HEK293 (cell line): ENCODE results near the gene DDX49.

Source experiments
- CTCF ChIA-PET: fragments of 350-600 bp; formaldehyde crosslinking; extraction: SDS; loops from one replicate; lab custom pipeline; 2021; ENCODE audit warnings: antibody characterized with exemption; lab: Yijun Ruan, JAX
- POLR2A ChIA-PET: fragments of 300-600 bp; formaldehyde crosslinking; extraction: SDS; loops from one replicate; lab custom pipeline; 2020; ENCODE audit warnings: antibody characterized with exemption, inconsistent platforms; lab: Yijun Ruan, JAX
- H3K27ac ChIP-seq: fragments of 200-500 bp; sonication (Bioruptor generic); 2 replicates; pipeline ENCODE4 v1.5.1; 2014; ENCODE audit warnings: low read depth, low read length, control low read depth, inconsistent platforms; ENCODE audit errors: extremely low read depth
- H3K36me3 ChIP-seq, 2 experiments: fragments of 200-500 bp in 1 of 2; sonication (Bioruptor generic) in 1 of 2; 1 replicate in 1 of 2; 2 replicates in 1 of 2; pipeline ENCODE4 v1.5.1; 2014 to 2017; ENCODE audit warnings: inconsistent platforms in 2 of 2, low read length in 2 of 2; ENCODE audit not compliant: control insufficient read depth in 2 of 2, insufficient read depth in 1 of 2
- H3K4me1 ChIP-seq: fragments of 200-500 bp; sonication (Bioruptor generic); 2 replicates; pipeline ENCODE4 v1.5.1; 2014; ENCODE audit warnings: mild to moderate bottlenecking, low read length, inconsistent platforms; ENCODE audit not compliant: control insufficient read depth, insufficient read depth
- H3K4me3 ChIP-seq: 2 replicates; pipeline ENCODE4 v1.5.1; 2011; ENCODE audit warnings: low read depth, mild to moderate bottlenecking, control low read depth, low read length, moderate library complexity
- H3K9me3 ChIP-seq: fragments of 200-500 bp; sonication (Bioruptor generic); 2 replicates; pipeline ENCODE4 v1.5.1; 2014; ENCODE audit warnings: low read depth, low read length, inconsistent platforms; ENCODE audit not compliant: control insufficient read depth, insufficient read depth
- EGR2 ChIP-seq: fragments of 450-650 bp; formaldehyde crosslinking; IDR thresholded peaks from 2 replicates; pipeline ENCODE4 v1.5.1; 2016; ENCODE audit warnings: low read depth, missing biosample characterization, missing genetic modification characterization
- GLIS2 ChIP-seq: fragments of 450-650 bp; formaldehyde crosslinking; IDR thresholded peaks from 2 replicates; pipeline ENCODE4 v1.5.1; 2016; ENCODE audit warnings: missing biosample characterization, missing genetic modification characterization
- KLF16 ChIP-seq: fragments of 450-650 bp; formaldehyde crosslinking; IDR thresholded peaks from 2 replicates; pipeline ENCODE4 v1.5.1; 2017; ENCODE audit warnings: missing biosample characterization, missing genetic modification characterization
- KLF7 ChIP-seq: fragments of 450-650 bp; formaldehyde crosslinking; IDR thresholded peaks from 2 replicates; pipeline ENCODE4 v1.5.1; 2016; ENCODE audit warnings: missing biosample characterization, missing genetic modification characterization, borderline replicate concordance
- SP2 ChIP-seq: fragments of 450-650 bp; formaldehyde crosslinking; IDR thresholded peaks from 2 replicates; pipeline ENCODE4 v1.5.1; 2016; ENCODE audit warnings: missing biosample characterization, missing genetic modification characterization
- TRIM28 ChIP-seq: IDR thresholded peaks from 2 replicates; pipeline ENCODE4 v1.6.1; 2011; ENCODE audit warnings: low read length, control low read depth, borderline replicate concordance
- ZBTB1 ChIP-seq: fragments of 450-650 bp; formaldehyde crosslinking; IDR thresholded peaks from 2 replicates; pipeline ENCODE4 v1.5.1; 2016; ENCODE audit warnings: missing biosample characterization, missing genetic modification characterization
- ZBTB48 ChIP-seq: fragments of 450-650 bp; formaldehyde crosslinking; IDR thresholded peaks from 2 replicates; pipeline ENCODE4 v1.5.1; 2016; ENCODE audit warnings: missing biosample characterization, missing genetic modification characterization
- ZNF146 ChIP-seq: fragments of 450-650 bp; formaldehyde crosslinking; IDR thresholded peaks from 2 replicates; pipeline ENCODE4 v1.5.1; 2016; ENCODE audit warnings: missing biosample characterization, missing genetic modification characterization
- ZNF157 ChIP-seq: fragments of 450-650 bp; formaldehyde crosslinking; IDR thresholded peaks from 2 replicates; pipeline ENCODE4 v1.5.1; 2016; ENCODE audit warnings: missing biosample characterization, missing genetic modification characterization
- ZNF19 ChIP-seq: fragments of 450-650 bp; formaldehyde crosslinking; IDR thresholded peaks from 2 replicates; pipeline ENCODE4; 2016; ENCODE audit warnings: missing biosample characterization, missing genetic modification characterization, low read depth
- ZNF214 ChIP-seq: fragments of 450-650 bp; formaldehyde crosslinking; IDR thresholded peaks from 2 replicates; pipeline ENCODE4 v1.5.1; 2017; ENCODE audit warnings: missing biosample characterization, mild to moderate bottlenecking, missing genetic modification characterization, borderline replicate concordance
- ZNF416 ChIP-seq: fragments of 450-650 bp; formaldehyde crosslinking; IDR thresholded peaks from 2 replicates; pipeline ENCODE4 v1.5.1; 2016; ENCODE audit warnings: missing biosample characterization, missing genetic modification characterization
- ZNF423 ChIP-seq: fragments of 450-650 bp; formaldehyde crosslinking; IDR thresholded peaks from 2 replicates; pipeline ENCODE4 v1.5.1; 2016; ENCODE audit warnings: missing biosample characterization, missing genetic modification characterization
- ZNF426 ChIP-seq: fragments of 450-650 bp; formaldehyde crosslinking; IDR thresholded peaks from 2 replicates; pipeline ENCODE4 v1.5.1; 2017; ENCODE audit warnings: missing biosample characterization, missing genetic modification characterization, mild to moderate bottlenecking, inconsistent platforms, moderate library complexity
- ZNF473 ChIP-seq: fragments of 450-650 bp; formaldehyde crosslinking; IDR thresholded peaks from 2 replicates; pipeline ENCODE4 v1.5.1; 2017; ENCODE audit warnings: missing biosample characterization, missing genetic modification characterization
- ZNF555 ChIP-seq: fragments of 450-650 bp; formaldehyde crosslinking; conservative IDR thresholded peaks from 2 replicates; pipeline ENCODE4 v1.5.1; 2017; ENCODE audit warnings: missing biosample characterization, mild to moderate bottlenecking, missing genetic modification characterization, inconsistent platforms
- ZNF624 ChIP-seq: fragments of 450-650 bp; formaldehyde crosslinking; IDR thresholded peaks from 2 replicates; pipeline ENCODE4 v1.5.1; 2017; ENCODE audit warnings: missing biosample characterization, missing genetic modification characterization
- ZNF670 ChIP-seq: fragments of 450-650 bp; formaldehyde crosslinking; IDR thresholded peaks from 2 replicates; pipeline ENCODE4 v1.5.1; 2016; ENCODE audit warnings: missing biosample characterization, missing genetic modification characterization, low read depth
- ZNF785 ChIP-seq: fragments of 450-650 bp; formaldehyde crosslinking; IDR thresholded peaks from 2 replicates; pipeline ENCODE4 v1.5.1; 2016; ENCODE audit warnings: missing biosample characterization, missing genetic modification characterization
- TF ChIP-seq, protein P1 (sequence below): fragments of 450-650 bp; formaldehyde crosslinking; IDR thresholded peaks from 2 replicates; pipeline ENCODE4 v1.5.1; 2016; ENCODE audit warnings: missing biosample characterization, missing genetic modification characterization
- TF ChIP-seq, protein P2 (sequence below): fragments of 450-650 bp; formaldehyde crosslinking; IDR thresholded peaks from 2 replicates; pipeline ENCODE4 v1.5.1; 2016; ENCODE audit warnings: missing biosample characterization, missing genetic modification characterization
- TF ChIP-seq, protein P3 (sequence below): fragments of 450-650 bp; formaldehyde crosslinking; IDR thresholded peaks from 2 replicates; pipeline ENCODE4 v1.5.1; 2016; ENCODE audit warnings: missing biosample characterization, missing genetic modification characterization
- TF ChIP-seq, protein P4 (sequence below): fragments of 450-650 bp; formaldehyde crosslinking; IDR thresholded peaks from 2 replicates; pipeline ENCODE4 v1.5.1; 2016; ENCODE audit warnings: missing biosample characterization, missing genetic modification characterization
- TF ChIP-seq, protein P5 (sequence below): IDR thresholded peaks from 2 replicates; pipeline ENCODE4 v1.6.1; 2011; ENCODE audit warnings: mild to moderate bottlenecking, low read depth, low read length, borderline replicate concordance

The DDX49 gene

DNA sequence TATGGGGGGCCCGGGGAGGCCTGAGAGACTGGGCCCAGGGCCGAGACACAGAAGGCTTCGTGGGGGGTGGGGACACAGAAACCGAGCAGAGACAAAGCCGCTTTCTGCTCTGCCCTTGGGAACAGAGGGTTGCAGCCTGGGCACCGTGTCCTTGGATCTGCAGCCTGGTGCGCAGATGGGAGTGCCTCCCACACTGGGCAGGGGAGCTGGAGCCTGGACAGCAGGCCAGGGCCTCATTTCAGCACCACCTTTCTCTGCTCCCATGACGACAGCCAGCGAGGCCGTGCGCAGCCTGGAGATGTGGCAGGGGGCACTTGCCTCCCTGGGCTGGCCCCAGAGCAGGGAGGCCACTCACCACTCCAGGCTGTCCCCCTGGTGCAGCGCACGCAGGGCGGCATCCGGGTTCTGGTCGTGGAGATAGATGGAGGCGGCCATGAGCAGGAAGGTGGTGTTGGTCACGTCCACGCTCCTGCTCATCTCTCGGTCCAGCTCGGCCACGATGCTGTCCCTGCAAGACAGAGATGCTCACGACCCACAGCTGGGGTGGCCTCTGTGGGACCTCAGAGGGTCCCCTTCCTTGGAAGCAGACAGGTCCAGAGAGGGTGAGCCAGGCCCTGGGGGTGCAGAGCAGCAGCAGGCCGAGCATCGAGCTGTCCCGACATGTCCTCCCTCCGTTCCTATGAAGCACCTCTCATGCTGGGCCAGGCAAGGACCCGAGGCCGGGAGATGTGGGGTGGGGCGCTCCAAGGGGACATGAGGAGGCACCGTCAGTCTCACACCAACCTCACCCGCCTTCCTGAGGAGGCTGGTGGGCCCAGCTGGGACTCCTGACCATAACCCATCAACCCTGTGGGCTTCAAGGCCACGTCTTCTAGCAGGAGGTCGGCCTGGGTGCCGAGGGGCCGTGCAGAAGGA, 12.7 kb upstream of the DDX49 start (continued):
- TF ChIP-seq KLF7 (tag by site-specific recombination) (no peak), ZNF670 (tag by site-specific recombination) (no peak), SP2 (tag by site-specific recombination) (no peak), ZBTB48 (no peak)
- TF ChIP-seq, protein P1, sequence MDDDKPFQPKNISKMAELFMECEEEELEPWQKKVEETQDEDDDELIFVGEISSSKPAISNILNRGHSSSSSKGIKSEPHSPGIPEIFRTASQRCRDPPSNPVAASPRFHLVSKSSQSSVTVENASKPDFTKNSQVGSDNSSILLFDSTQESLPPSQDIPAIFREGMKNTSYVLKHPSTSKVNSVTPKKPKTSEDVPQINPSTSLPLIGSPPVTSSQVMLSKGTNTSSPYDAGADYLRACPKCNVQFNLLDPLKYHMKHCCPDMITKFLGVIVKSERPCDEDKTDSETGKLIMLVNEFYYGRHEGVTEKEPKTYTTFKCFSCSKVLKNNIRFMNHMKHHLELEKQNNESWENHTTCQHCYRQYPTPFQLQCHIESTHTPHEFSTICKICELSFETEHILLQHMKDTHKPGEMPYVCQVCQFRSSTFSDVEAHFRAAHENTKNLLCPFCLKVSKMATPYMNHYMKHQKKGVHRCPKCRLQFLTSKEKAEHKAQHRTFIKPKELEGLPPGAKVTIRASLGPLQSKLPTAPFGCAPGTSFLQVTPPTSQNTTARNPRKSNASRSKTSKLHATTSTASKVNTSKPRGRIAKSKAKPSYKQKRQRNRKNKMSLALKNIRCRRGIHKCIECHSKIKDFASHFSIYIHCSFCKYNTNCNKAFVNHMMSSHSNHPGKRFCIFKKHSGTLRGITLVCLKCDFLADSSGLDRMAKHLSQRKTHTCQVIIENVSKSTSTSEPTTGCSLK (tag by site-specific recombination), result no peak
- TF ChIP-seq, all 188 proteins: peak for 0

DNA sequence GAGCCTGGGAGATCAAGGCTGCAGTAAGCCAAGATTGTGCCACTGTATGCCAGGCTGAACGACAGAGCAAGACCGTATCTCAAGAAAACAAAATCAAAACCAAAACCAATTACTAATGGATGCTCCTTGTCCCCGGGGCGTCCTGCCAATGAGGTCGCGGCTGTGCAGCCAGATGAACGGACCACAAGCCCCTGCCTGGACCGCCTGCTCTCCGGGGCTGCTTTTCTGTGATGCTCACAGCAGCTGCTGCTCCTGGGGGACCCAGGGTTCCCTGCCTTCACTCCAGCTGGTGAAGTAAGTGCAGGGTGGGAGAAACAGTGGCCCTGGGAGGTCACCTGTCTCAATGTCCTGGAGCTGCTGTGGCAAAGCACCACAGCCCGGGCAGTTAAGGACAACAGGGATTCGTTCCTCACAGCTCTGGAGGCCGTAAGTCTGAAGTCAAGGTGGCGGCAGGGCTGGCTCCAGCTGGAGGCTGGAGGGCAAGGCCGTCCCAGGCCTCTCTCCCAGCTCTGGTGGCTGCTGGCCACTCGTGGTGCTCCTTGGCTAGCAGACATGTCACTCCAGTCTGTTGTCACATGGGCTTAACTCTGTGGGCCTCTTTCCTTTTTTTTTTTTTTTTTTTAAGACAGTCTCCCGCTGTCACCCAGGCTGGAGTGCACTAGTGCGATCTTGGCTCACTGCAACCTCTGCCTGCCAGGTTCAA, 10.4 kb upstream of the DDX49 start:
- no peak for TF ChIP-seq ZNF473 (tag by site-specific recombination)
- TF ChIP-seq ZNF785 (tag by site-specific recombination), result no peak
- TF ChIP-seq ZNF423 (tag by site-specific recombination), result no peak
- TF ChIP-seq KLF16 (tag by site-specific recombination), result no peak
- TF ChIP-seq ZNF214 (tag by site-specific recombination), result no peak
- TF ChIP-seq, protein P2, sequence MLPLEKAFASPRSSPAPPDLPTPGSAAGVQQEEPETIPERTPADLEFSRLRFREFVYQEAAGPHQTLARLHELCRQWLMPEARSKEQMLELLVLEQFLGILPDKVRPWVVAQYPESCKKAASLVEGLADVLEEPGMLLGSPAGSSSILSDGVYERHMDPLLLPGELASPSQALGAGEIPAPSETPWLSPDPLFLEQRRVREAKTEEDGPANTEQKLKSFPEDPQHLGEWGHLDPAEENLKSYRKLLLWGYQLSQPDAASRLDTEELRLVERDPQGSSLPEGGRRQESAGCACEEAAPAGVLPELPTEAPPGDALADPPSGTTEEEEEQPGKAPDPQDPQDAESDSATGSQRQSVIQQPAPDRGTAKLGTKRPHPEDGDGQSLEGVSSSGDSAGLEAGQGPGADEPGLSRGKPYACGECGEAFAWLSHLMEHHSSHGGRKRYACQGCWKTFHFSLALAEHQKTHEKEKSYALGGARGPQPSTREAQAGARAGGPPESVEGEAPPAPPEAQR, result no peak
- no peak for TF ChIP-seq ZNF146
- TF ChIP-seq ZNF19 (tag by site-specific recombination), result no peak
- no peak for TF ChIP-seq GLIS2 (tag by site-specific recombination)
- no peak for TF ChIP-seq ZNF555 (tag by site-specific recombination)
- TF ChIP-seq ZNF157, result no peak
- no peak for TF ChIP-seq EGR2 (tag by site-specific recombination)
- no peak for TF ChIP-seq ZNF426 (tag by site-specific recombination)
- Histone ChIP-seq H3K4me1 (no peaks in the 10 kb centered on the region), H3K36me3 (peaks cover 4 to 75% of the 10 kb centered on the region in 2 experiments; a peak in 2 of 3 replicates), H3K9me3 (no peaks in the 10 kb centered on the region), H3K27ac (no peak overlapping the region), H3K4me3 (no peak overlapping the region)
- CTCF ChIA-PET, result interaction anchor here (0.6 to 1.7 kb wide), 2 partner anchors 9 to 10 kb away, joined by 4 to 6 read pairs; partner anchors contain the start of genes COPE and DDX49
- POLR2A ChIA-PET, result interaction anchor here (0.5 kb wide), 1 partner anchor 18 kb away, joined by 5 read pairs; no protein-coding TSS in a partner anchor

DNA sequence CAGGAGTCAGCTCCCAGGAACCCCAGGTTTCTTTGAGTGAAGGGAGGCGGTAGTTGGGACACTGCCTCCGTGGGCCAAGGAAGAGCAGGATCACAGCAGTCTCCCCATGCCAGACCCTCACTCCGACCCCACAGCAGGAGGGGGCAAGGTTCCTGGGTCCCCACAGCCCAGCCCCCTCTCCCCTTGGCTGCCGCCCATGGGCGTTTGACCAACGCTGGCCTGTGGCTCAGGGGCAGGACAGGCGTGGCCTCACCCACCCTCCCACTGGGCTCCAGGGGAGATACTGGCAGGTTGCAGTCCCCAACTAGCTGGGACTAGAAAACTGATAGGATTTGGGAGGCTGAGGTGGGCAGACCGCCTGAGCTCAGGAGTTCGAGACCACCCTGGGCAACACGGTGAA, 9.5 kb upstream of the DDX49 start:
- Histone ChIP-seq H3K4me1 (no peaks in the 10 kb centered on the region), H3K27ac (no peak overlapping the region), H3K4me3 (no peak overlapping the region), H3K9me3 (no peaks in the 10 kb centered on the region), H3K36me3 (peaks cover 4 to 73% of the 10 kb centered on the region in 2 experiments; a peak in 2 of 3 replicates)
- ChIA-PET CTCF (interaction anchor here (1.7 kb wide), 1 partner anchor 9 kb away, joined by 4 read pairs; the partner anchor contains the start of genes COPE and DDX49), POLR2A (interaction anchor here (0.5 kb wide), 1 partner anchor 19 kb away, joined by 5 read pairs; no protein-coding TSS in a partner anchor)
- TF ChIP-seq, protein P3, sequence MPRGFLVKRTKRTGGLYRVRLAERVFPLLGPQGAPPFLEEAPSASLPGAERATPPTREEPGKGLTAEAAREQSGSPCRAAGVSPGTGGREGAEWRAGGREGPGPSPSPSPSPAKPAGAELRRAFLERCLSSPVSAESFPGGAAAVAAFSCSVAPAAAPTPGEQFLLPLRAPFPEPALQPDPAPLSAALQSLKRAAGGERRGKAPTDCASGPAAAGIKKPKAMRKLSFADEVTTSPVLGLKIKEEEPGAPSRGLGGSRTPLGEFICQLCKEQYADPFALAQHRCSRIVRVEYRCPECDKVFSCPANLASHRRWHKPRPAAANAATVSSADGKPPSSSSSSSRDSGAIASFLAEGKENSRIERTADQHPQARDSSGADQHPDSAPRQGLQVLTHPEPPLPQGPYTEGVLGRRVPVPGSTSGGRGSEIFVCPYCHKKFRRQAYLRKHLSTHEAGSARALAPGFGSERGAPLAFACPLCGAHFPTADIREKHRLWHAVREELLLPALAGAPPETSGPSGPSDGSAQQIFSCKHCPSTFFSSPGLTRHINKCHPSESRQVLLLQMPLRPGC (tag by site-specific recombination), result no peak
- TF ChIP-seq ZNF416 (tag by site-specific recombination) (no peak), ZBTB1 (tag by site-specific recombination) (no peak), TRIM28 (no peak), ZNF624 (tag by site-specific recombination) (no peak)
- TF ChIP-seq, protein P4, sequence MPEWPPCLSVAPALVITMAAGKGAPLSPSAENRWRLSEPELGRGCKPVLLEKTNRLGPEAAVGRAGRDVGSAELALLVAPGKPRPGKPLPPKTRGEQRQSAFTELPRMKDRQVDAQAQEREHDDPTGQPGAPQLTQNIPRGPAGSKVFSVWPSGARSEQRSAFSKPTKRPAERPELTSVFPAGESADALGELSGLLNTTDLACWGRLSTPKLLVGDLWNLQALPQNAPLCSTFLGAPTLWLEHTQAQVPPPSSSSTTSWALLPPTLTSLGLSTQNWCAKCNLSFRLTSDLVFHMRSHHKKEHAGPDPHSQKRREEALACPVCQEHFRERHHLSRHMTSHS (tag by site-specific recombination), result no peak
- TF ChIP-seq, protein P5, sequence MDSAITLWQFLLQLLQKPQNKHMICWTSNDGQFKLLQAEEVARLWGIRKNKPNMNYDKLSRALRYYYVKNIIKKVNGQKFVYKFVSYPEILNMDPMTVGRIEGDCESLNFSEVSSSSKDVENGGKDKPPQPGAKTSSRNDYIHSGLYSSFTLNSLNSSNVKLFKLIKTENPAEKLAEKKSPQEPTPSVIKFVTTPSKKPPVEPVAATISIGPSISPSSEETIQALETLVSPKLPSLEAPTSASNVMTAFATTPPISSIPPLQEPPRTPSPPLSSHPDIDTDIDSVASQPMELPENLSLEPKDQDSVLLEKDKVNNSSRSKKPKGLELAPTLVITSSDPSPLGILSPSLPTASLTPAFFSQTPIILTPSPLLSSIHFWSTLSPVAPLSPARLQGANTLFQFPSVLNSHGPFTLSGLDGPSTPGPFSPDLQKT, result no peak
